ENCODE measurements around the gene UNC93A. TPM values are rescaled to one million over a fixed set of nuclear protein-coding genes. Genes with fewer than 3 reads are reported as not detected.
"Not testable (repeated sequence)": the region's sequence is repeated elsewhere in the genome, so short reads cannot be mapped to it uniquely, and the experiment has no call there.

UNC93A gene
- total and polyA plus RNA-seq, 2 donors (not counting 1 experiment from before 2014, with no cell fraction given), result not detected

DNA sequence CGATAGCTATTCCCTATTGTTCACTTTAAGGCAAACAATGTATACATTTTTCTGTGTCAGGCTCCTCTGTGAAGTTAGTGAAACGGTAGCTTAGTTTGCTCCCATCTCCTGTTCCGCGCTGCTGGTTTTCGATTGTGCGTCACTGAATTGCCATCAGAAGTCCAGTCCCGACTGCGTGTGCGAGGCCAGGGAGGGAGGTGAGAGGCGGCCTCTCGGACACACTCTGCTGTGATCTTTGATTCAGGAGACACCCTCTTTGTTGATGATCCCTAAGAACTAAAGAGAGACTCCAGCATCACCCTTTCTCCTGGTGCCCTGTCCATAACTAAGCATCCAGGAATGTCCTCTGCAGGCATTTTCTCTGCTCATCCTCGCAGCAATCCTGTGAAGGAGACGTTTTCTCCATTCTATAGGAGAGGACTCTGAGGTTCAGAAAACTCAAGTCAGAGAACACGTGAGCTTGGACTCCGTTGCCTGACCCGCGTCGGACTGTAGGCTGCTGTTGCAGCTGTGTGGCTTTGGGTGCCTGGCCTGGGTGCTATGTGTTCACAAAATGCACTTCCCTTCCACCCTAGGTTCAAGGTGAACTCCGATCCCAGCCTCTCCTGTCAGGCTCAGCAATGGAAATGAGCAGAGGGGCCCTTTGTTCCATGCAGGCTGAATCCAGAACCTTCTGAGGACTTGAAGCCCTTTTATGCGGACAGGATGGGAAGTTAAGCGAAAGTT, 24.1 kb upstream of the UNC93A start:
- no peaks in the 10 kb centered on the region for H4K20me1 ChIP-seq (ENCODE audit: control insufficient read depth, insufficient read depth, low read length, poor library complexity, severe bottlenecking)
- no peaks in the 10 kb centered on the region for H3K9me3 ChIP-seq (ENCODE audit: control extremely low read depth in 1 of 3, control insufficient read depth in 2 of 3, insufficient read depth in 1 of 3, low read length in 2 of 3)
- Mint-ChIP-seq H3K27me3 (peaks cover 35% of the 10 kb centered on the region), H3K4me1 (no peaks in the 10 kb centered on the region), H3K27ac (no peak overlapping the region), H3K4me3 (no peak overlapping the region), H3K9me3 (ENCODE audit: insufficient read depth) (no peaks in the 10 kb centered on the region)
- WGBS (ENCODE audit: insufficient coverage), result 95% methylated on average over 11 of the region's 21 CpGs
- DNase-seq (no peak), ATAC-seq (ENCODE audit: low read depth) (no peak)
- H3K79me2 ChIP-seq (ENCODE audit: control insufficient read depth, insufficient read depth, low read length), result no peaks in the 10 kb centered on the region
- no peaks in the 10 kb centered on the region for H3K27me3 ChIP-seq (replicated peaks in 1 of 4; ENCODE audit: control extremely low read depth in 1 of 4, control insufficient read depth in 3 of 4, insufficient read depth in 4 of 4, low read length in 3 of 4)
- POLR2A ChIA-PET, result no interaction called here
- no peak for TF ChIP-seq EZH2 (IDR thresholded peaks at IDR 0.05; ENCODE audit: borderline replicate concordance, insufficient read depth, low read depth, low read length, poor library complexity, severe bottlenecking)
- TF ChIP-seq, protein P1, sequence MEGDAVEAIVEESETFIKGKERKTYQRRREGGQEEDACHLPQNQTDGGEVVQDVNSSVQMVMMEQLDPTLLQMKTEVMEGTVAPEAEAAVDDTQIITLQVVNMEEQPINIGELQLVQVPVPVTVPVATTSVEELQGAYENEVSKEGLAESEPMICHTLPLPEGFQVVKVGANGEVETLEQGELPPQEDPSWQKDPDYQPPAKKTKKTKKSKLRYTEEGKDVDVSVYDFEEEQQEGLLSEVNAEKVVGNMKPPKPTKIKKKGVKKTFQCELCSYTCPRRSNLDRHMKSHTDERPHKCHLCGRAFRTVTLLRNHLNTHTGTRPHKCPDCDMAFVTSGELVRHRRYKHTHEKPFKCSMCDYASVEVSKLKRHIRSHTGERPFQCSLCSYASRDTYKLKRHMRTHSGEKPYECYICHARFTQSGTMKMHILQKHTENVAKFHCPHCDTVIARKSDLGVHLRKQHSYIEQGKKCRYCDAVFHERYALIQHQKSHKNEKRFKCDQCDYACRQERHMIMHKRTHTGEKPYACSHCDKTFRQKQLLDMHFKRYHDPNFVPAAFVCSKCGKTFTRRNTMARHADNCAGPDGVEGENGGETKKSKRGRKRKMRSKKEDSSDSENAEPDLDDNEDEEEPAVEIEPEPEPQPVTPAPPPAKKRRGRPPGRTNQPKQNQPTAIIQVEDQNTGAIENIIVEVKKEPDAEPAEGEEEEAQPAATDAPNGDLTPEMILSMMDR (IDR thresholded peaks at IDR 0.05), result no peak
- H3K4me1 ChIP-seq (ENCODE audit: control insufficient read depth in 2 of 2, insufficient read depth in 2 of 2, low read length in 2 of 2), result no peaks in the 10 kb centered on the region
- H3K27ac ChIP-seq (ENCODE audit: low read length in 2 of 2), result no peak overlapping the region
- H3K4me2 ChIP-seq (replicated peaks; ENCODE audit: low read depth, low read length, poor library complexity, severe bottlenecking), result no peak overlapping the region
- no peak overlapping the region for H3K4me3 ChIP-seq (ENCODE audit: control extremely low read depth in 1 of 5, extremely low read depth in 1 of 5, insufficient read depth in 1 of 5, low read depth in 2 of 5, low read length in 4 of 5)
- H3K36me3 ChIP-seq (replicated peaks in 1 of 2; ENCODE audit: control extremely low read depth in 1 of 2, control insufficient read depth in 1 of 2, extremely low read depth in 1 of 2, insufficient read depth in 2 of 2, low read length in 1 of 2), result no peaks in the 10 kb centered on the region
- H2AFZ ChIP-seq (ENCODE audit: insufficient read depth, low read depth, low read length, poor library complexity, severe bottlenecking), result no peak overlapping the region
- CTCF ChIA-PET, result no interaction called here
- intact Hi-C loops (cut with micrococcal nuclease), result no loop called here
- no peak overlapping the region for H3K9ac ChIP-seq (ENCODE audit: low read length)

DNA sequence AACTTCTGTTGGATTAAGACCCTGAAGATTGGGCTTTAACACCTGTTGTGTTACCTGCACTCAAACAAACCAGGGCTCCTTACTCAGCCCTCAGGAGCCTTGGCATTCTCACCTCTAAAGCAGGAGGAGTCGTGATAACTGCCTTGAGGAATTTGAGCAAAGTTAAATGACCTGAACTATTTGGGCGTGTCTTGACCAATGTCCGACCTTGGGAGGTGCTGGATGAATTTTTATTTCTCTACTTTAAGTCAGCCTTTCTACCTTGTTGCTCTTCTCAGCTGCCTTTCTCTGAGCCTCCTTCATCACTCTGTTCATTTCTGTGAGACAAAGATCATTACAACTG, 23.6 kb upstream of the UNC93A start:
- WGBS (ENCODE audit: insufficient coverage), result no CpG with 5 or more reads among the region's 3 CpGs
- H3K9me3 Mint-ChIP-seq (ENCODE audit: insufficient read depth); H3K4me1 Mint-ChIP-seq; intact Hi-C loops (cut with micrococcal nuclease); H4K20me1 ChIP-seq (ENCODE audit: control insufficient read depth, insufficient read depth, low read length, poor library complexity, severe bottlenecking); ATAC-seq (ENCODE audit: low read depth); H3K79me2 ChIP-seq (ENCODE audit: control insufficient read depth, insufficient read depth, low read length); H3K36me3 ChIP-seq (replicated peaks in 1 of 2; ENCODE audit: control extremely low read depth in 1 of 2, control insufficient read depth in 1 of 2, extremely low read depth in 1 of 2, insufficient read depth in 2 of 2, low read length in 1 of 2); H3K4me3 Mint-ChIP-seq; DNase-seq; H3K9ac ChIP-seq (ENCODE audit: low read length); H3K4me3 ChIP-seq (ENCODE audit: control extremely low read depth in 1 of 5, extremely low read depth in 1 of 5, insufficient read depth in 1 of 5, low read depth in 2 of 5, low read length in 4 of 5); H3K4me1 ChIP-seq (ENCODE audit: control insufficient read depth in 2 of 2, insufficient read depth in 2 of 2, low read length in 2 of 2); CTCF ChIA-PET; H3K27me3 ChIP-seq (replicated peaks in 1 of 4; ENCODE audit: control extremely low read depth in 1 of 4, control insufficient read depth in 3 of 4, insufficient read depth in 4 of 4, low read length in 3 of 4); H3K9me3 ChIP-seq (ENCODE audit: control extremely low read depth in 1 of 3, control insufficient read depth in 2 of 3, insufficient read depth in 1 of 3, low read length in 2 of 3); H3K27ac ChIP-seq (ENCODE audit: low read length in 2 of 2); H2AFZ ChIP-seq (ENCODE audit: insufficient read depth, low read depth, low read length, poor library complexity, severe bottlenecking); H3K4me2 ChIP-seq (replicated peaks; ENCODE audit: low read depth, low read length, poor library complexity, severe bottlenecking); H3K27ac Mint-ChIP-seq; POLR2A ChIA-PET: not testable (repeated sequence)
- peaks cover 35% of the 10 kb centered on the region for H3K27me3 Mint-ChIP-seq

All from B cell (primary cell).